GM19328 (cell line): Measurements from ENCODE around the gene SSBP2.

ENCODE experiments used
- ATAC-seq: cut with Tn5 transposase; IDR thresholded peaks from one replicate; pipeline ENCODE4 v1.9.1; 2021; ENCODE audit warnings: mild to moderate bottlenecking, moderate library complexity; ENCODE audit not compliant: unreplicated experiment

The SSBP2 gene

DNA sequence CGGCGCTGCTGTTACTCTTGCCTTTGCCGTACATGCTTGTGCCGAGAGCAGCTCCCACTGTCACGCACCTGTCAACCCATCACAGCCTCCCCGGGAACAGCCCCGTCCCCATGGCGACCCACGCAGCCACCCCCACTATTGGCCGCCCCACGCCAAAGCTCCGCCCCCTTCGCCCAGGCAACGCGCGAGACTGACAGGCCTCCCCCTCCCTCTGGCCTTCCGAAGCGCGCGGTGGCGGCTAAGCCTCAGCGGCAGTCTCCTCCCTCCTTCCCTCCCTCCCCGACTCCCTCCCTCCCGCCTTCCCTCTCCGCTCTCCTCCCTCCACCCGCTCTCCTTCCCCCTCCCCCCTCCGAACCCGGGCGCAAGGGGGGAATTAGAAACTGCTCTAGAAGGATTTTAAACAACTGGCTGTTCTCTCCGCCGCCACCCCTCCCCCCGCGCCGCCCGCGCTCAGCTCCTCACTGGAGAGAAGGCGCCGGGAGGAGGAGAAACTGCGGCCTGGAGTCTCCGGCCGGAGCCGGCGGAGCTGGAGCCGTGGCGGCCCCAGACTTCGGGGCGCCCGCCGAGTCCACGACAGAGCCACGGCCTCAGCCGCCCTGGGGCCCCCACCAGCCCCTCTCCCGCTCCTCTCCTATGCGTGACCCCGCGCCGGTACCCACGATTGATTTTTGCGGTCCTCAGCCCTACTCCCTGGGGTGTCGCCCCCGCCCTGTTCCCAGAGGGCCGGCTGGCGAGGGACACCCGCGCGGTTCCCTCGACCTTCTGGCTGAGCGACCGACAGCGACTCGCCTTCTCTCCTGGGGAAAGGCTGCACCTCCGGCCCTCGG is at the start of gene SSBP2:
TSS of gene SSBP2 (minus strand) at position 89 of the 827 bp plus-strand sequence. CDS start at position 34, 55 bp downstream.
- ATAC-seq: peak; percentile 66

DNA sequence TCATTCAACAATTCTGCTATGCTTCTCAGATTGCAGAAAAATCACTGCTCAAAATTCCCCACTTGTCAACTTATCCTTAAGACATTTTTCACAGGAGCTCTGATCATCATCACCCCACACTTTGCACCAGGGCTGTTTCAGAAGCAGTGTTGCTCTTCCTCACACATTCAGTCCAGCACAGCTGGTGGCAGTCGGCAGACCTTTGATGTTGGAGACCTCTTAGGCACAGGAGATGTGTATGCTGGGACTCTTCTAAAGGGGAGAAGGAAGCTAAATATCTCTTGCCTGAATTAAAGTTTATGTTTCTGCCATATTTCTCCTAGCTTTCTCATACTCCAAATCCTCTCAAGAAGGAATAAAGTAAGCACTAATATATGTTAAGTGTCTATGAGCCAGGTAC is 44.8 kb upstream of the SSBP2 start:
- ATAC-seq: no peak

DNA sequence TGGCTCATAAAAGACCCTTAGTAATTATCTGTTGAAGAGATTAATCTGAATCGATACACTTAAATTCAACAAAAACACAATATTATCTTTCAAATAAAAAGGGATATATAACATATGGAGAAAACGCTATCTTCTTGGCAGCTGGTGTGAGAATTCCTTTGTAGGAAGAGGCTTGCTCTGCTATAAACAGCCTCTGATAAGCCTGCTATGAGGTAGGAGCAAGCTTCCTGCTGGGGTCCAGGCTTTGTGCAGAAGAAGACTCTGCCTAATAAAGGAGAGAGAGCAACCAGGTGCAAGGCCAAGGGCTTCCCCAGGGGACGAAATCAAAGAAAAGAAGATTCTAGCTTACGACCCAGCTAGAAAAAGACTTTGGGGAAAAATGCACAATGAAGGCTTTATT is 43.3 kb upstream of the SSBP2 start:
- ATAC-seq: no peak

DNA sequence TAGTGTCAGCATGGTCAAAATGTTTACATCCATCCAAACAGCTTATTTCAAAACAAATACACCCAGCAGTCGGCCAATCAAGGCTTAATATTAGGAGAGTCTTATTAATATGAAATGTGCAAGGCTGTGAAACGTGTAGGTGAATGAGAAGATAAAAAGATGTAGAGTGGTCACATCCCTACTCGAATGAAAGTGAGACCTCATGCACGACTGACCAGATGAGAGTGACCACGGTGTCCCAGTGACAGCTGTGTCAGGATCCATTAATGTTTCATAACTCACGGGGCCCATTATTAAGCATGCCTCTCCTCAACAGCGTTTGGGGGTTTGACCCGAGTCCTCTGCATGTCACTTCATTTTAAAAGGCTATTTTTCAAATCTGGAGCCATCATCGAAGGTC is 39.4 kb upstream of the SSBP2 start:
- ATAC-seq: no peak

DNA sequence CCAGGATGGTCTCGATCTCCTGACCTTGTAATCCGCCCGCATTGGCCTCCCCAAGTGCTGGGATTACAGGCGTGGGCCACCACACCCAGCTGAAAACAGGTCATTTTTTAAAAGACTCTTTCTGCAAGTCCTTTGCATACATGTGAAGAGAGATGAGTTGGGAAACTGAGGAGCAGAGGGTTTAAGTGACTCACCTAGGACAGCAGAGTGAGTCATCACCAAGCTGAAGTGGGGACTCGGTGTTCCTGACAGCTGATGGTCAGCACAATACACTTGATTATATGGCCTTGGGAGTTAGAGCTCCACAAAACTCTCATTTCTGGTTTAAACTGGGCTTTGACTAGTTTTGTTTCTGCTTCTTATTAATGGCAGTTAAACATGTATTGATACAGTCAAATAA is 38.1 kb upstream of the SSBP2 start:
- ATAC-seq: no peak

DNA sequence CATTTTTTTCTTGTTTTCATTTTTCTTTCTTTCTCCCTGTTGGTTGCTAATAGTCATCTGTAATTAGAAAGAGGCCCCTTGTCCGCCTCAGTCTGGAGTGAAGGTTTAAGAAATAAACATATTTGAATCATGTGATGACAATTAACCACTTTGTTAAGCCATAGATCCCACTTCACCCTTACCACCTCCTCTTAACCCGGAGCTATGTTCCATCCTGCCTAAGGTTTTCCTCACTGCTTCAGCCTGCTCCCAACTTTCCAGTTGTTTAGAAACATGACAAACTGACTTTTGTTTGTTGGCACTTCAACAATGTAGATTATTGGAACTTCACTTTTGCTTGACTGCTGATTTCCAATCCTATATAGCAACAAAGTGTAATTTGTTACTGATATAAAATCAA is 37.4 kb upstream of the SSBP2 start:
- ATAC-seq: no peak

DNA sequence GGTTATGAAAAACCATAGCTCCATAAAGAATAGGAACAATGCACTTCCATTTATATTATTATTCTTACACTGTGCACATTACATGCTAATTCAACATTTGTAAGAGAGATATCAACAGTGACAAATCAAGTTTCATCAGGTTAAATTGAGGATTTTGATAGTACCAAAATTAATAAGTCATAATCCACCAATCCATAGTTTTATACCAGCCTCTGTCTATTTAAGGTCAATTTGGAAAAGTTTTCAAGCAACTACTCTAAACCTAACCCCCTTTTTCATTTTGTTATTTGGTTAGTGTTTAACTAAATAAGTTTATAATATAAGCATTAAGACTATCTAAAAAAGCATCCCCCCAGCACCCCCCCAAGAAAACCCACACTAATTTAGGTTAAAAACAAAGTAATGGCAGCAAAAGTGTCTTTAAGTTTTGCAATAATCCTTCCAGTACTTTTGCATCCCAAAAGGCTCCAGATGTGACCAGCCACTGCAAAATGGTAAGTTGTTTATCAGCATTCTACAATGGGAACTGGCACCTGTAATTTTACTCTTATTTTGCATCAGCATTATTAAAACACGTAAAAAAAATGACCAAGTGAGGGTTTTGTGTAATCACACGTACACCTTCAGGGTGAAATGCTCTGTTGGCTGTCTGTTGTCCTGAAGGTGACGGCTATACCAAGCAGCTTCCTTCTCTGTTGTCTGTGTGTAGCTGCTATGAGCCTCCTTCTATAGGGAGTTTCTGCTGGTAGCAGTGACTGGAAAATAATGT is 36.8 kb upstream of the SSBP2 start:
- no peak for ATAC-seq

DNA sequence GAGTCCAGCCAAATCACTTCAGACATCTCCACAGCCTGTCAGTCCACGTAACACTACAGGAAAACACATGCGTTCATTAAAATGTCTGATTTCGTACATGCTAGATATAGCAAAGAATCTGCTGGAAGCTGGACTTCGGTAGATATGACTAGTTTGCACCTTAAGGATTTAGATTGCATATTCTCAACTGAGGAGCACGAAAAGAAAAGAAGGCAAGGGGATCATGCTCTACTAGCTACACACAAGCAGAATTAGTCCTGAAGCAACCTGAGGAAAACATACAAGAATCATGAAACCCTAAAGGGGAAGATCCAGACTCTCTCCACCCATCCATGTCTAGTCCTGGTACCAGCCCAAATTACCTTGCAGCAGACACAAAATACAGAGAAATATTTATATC is 36.1 kb upstream of the SSBP2 start:
- no peak for ATAC-seq

DNA sequence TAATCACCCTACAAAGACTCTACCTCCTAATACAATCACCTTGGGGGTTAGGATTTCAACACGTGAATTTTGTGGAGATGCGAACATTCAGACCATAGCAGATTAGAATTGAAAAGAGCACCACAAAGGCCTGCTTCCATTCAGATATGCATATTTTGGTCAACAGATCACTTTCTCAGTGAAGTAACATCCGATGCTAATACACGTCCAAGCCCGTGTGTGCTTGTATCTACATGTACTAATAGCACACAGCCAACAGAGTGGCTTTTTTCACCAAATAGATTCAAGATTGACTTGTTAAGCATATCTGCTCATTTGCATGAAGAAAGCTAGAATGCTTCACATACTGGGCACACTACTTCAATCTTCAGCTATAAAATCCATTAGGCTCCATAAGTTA is 35.6 kb upstream of the SSBP2 start:
- ATAC-seq: no peak

DNA sequence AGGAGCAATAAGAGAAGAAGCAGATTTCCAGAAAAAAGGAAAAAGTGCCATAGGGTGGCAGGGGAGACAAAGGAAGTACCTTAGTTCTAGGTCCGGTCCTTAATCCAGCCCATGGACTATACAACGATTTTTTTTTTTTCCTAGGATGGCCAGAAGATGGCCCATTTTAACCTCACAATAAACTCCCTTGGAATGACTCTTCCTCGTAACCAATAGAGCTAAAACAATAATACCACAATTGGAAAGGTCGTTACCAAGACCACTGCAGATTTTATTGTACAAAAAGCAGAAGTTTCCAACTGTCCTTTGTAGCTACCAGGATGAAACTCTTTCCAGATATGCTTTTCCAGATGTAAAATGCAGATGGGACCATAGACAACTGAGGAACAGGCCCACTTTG is 34.4 kb upstream of the SSBP2 start:
- ATAC-seq: no peak

DNA sequence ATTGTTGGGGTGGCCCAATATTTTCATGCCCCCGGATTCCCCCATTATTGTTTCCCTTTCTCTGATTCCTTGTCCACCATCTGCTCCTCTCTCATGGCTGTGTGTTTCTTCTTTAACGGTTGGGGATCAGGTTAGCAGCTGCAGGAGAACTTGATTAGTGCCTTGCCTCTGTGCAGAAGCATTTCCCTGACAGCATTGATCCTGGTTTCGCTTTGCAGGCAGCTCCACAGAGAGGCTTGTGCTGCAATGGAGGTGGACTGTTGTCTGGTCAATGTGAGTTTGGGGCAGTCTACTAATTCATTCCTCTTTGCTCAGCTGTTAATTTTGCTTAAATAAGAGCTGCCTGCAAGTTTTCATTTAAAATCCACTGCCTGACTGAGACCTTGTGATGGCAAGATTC is 32.5 kb upstream of the SSBP2 start:
- ATAC-seq: no peak

DNA sequence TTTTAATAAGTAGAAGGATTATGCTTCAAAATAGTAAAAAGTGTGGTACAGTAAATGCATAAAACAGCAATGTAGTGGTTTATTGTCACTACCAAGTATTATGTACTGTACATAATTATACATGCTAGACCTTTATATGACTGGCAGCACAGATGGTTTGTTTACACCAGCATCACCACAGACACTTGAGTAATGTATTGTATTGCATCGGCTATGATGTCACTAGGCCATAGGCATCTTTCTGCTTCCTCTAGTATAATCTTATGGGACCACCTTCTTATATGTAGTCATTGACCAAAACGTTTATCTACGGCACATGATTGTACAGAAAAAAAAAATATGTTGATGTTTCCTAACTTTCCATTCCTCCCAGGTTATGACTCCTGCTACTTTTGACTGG is 31.9 kb upstream of the SSBP2 start:
- no peak for ATAC-seq

DNA sequence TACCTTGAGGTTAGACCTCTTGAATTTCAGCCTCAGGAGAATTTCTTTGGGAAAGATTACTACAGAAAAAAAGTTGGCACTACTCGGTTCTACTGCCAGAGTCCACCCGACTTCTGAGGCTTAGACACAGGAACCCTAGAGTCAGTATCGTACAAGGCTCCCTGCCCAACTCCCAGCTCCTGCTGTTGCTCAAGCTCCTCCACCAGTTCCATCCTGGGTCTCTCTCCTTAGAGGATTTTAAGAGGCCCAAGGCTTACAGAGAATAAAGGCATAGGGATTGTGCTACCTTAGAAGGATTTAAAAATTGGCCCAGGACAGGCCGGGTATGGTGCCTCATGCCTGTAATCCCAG is 29.0 kb upstream of the SSBP2 start:
- no peak for ATAC-seq

DNA sequence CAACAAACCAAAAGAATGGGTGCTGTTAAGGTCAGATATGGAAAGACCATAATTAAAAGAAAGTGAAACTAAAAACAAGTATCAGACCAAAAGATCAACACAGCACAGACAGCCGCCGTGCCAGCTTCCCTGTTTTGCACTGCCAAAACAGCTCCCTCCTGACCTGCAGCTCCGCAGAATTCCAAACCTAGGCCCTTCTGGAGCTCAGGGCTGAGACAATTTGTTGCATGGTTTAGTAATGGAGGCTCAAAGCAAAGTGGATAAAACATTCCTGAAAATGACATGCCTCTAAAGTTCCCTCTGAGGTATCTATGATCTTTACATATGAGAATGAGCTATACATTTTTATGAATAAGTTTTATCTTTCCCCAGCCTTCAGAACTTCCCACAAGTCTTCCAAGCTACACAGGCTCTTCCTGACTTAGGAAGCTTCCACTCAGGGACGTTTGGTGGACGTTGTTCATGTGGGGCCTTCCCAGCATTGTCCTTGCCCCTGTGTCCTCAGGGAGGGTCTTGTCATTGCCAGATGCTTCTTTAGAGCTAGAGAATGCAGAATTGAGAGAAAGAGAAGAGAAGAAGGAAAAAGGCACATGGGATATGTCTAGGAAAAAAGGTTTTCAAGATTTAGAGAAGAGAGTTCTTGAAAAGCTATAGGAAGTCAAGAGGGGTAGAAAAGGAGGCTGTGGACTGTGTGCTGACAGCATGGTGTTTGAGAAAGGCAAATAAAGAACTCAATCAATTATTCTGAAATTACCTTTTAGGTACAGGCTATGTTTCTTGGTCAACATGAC is 28.4 kb upstream of the SSBP2 start:
- peak; percentile 88 for ATAC-seq

DNA sequence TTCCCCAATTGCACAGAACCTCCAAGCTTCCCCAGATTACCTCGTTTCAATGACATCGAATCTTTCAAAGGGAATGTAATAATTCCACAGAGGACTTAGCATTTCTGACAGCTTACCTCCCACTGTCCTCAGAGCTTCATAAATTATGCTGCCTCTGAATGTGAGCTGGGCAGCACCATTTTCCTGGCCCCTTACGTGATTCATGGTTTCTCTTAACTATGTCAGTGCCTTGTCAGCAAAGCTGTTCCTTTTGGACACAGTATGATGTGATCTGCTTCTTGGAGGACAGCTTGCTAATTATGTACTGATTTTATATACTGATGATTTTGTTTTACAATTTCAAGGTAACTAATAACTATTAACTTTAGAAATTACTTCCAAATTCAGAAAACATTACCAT is 27.7 kb upstream of the SSBP2 start:
- no peak for ATAC-seq

DNA sequence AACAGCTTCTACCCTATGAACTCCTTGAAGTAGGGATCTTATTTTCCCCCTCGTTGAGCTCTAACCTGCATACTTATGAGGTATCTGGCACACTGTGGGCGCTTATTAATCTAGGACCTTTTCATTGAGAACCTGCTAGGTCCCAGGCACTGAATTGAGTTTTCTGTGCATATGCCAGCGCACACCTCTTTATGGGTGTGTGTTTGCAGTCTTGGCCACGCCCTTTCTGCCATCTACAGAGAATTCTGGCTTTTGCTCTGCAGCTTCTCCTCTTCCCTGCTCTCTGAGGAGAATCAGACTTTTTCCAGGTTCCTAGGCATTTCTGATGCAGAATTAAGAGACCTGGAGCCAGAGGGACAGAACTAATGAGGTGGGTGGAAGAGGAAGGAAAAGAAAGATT is 25.4 kb upstream of the SSBP2 start:
- ATAC-seq: no peak

DNA sequence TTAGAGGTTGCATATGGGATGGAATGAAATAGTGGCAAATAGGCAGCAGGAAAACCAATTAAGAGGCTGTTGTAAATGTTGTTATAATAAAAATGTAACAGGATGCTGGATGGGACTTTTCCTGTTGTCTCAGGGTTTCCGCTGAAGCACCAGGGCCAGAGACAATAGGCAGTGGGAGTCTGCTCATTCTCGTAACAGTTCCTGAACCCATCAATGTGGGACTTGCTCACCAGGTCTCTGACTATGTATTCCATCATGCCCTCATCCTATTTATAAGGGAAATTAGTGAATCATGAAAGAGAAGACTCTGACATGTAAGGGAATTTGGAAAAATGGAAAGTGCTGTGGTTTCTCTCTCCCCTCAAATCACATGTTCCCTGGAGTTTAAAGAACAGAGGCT is 23.5 kb upstream of the SSBP2 start:
- no peak for ATAC-seq

DNA sequence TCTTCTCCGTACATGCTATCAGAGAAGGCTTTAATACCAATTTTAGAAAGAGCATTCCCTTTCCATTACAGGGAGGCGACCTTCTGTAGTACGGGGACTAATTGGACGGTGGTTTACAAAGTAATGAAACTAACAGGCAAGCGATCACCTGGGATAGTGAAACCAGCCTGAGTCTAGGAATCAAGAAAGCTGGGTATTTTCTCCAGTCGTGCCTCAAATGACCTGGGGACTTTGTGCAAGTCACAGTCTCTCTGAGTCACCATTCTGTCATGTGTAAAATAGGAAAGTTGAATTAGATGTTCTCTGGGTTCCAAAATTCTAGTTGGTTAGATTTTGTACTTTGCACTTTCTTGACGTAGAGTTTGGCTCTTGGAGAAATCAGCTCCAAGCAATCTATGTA is 22.7 kb upstream of the SSBP2 start:
- ATAC-seq: no peak

DNA sequence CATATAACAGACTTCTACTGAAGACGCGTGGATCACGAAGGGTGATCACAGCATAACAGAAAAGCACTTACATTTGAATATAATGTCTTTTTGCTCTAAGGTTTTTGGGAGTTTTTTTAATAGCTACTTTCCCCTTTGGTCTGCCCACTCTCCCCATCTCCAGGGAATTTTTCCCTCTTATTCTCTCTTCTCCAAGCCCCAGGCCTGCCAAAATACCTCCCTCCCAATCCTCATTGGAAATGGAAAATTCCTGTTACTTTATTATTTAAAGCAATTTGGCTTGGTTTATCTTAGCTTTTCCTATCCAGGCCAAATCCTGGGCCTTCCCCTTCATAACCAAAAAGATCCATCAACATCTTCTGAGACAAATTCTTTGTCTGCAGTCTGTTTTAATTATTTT is 22.3 kb upstream of the SSBP2 start:
- ATAC-seq: no peak

DNA sequence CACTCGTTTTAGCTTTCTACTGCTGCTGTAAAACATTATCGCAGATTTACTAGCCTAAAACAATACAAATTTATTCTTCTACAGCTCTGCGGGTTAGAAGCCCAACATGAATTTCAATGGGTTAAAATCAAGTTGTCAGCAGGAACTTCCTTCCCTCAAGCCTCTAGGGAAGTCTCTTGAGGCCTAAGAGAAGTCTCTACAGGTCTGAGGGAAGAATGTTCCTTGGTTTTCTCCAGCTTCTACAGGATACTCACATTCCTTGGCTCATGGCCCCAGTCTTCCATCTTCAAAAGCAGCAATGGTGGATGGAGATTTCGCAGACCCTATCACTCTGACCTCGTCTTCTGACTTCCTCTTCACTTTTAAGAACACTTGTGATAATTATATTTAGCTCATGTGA is 21.6 kb upstream of the SSBP2 start:
- no peak for ATAC-seq

DNA sequence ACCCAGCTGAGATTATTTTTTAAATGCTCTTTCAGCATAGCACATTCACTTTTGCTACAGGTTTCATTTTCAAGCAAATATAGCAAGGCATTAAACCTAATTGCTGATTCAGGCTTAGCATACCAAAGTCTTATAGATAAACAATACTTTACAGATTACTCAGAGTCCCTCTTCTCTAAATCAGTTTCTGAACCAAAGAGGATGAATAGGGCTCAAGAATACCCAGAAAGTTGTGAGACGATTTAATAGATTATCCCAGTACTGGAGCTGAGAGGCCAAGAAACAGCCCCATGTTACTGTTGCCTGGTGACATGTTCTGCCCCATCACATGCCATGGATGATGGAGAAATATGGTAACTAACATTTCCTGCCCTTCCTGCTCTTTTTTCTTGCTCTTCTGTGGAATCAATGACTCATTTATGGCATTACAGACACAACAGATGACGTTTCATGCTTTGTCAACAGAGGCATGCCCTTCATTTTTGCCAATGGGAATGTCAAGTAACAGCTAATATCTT is 18.1 kb upstream of the SSBP2 start:
- no peak for ATAC-seq

DNA sequence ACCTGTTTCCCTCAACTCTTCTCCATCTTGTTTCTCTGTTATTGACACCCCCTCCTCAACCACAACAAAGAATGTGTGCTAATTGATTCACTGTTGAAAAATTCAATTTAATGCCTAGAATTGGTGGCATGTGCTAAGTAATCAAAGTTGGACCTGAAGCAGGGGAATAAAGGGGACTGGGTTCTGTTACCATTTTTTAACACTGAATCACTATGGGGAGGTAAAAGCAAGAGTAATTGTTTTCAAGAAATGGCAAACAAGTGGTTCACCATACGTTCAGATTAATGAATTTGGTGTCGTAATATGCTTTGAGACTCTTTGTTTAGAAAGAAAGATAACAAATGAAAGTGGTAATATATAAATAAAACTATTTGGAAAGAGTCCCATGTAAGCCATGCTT is 17.0 kb upstream of the SSBP2 start:
- no peak for ATAC-seq
